Measurements from ENCODE around the gene CAMK2N1.

CAMK2N1 gene

DNA sequence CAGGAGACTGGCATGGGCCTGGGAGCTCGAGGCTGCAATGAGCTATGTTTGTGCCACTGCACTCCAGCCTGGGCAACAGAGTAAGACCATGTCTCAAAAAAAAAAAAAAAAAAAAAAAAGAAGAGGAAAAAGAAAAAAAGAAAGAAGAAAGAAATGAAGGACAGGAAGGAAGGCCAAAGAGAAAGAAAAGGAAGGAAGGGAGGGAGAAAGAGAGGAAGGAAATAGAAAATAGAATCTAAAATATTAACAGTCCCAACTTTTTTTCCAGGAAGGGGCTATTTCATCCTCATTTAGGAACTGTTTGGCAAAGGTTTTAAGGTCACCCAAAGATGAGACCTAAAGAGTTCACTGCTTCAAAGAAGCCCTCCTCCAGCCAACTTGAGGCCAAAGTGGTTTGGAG is 19.5 kb upstream of the CAMK2N1 start:
- TF ChIP-seq GATA2 (IDR thresholded peaks at IDR 0.05; ENCODE audit: low read depth, low read length) = no peak
- no peak for TF ChIP-seq GATA3 (IDR thresholded peaks at IDR 0.05; ENCODE audit: low read depth, low read length)

DNA sequence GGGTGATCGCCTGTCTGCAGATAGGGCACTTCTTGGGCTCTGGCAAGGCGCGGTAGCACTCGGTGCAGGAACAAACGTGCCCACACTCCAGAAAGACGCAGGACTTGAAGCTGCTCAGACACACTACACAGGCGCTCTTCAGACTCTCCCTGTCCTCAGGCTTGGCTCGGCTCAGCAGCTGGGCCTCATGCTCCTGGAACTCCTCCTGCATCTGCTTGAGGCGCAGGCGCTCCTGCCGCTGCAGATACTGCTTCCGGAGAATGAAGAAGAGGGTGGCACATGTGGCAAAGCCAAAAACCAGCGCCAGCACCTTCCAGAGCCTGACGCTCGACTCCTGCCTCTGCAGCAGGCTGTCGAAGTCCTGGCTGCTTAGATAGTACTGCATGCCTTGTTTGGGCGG is 14.7 kb upstream of the CAMK2N1 start:
- no peak for TF ChIP-seq GATA3 (IDR thresholded peaks at IDR 0.05; ENCODE audit: low read depth, low read length)
- TF ChIP-seq GATA2 (IDR thresholded peaks at IDR 0.05; ENCODE audit: low read depth, low read length) = no peak

DNA sequence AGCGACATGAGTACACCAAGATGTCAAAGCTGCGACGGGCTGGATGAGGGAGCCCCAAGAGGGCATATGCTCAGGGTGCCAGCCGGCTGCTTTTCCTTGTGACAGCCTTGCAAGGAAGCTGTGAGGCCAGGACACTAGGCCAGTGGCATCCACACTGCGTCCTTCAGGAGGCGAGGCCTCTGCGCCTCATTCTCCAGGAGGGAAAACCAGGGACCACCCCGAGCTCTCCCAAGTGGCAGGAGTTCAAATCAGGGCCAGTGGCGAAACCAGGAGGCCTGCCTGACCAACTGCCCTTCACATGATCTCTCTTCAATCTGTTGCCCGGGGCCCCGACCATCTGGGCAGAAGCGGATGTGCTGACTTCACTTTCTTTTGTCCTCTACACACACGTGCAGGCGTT is 13.7 kb upstream of the CAMK2N1 start:
- TF ChIP-seq GATA3 (IDR thresholded peaks at IDR 0.05; ENCODE audit: low read depth, low read length) (no peak), GATA2 (IDR thresholded peaks at IDR 0.05; ENCODE audit: low read depth, low read length) (no peak)

DNA sequence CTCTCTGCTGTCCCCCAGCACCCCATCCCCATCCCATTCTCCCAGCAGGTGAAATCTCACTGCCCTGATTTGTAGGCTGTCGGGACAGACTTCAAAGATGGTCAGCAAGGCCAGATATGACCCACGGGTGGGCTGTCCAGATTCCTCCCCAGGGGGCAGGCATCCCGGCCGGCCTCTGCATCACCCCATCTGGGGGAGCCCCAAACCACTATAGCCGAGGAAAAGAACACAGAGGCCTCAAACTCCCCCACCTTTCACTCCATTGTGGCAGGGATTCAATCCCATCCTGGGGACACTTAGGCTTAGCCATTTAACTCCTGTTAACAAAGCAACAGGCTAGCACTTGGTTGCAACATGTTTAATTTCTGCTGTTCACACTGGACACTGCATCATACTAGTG is 13.1 kb upstream of the CAMK2N1 start:
- TF ChIP-seq GATA3 (IDR thresholded peaks at IDR 0.05; ENCODE audit: low read depth, low read length) = no peak
- TF ChIP-seq GATA2 (IDR thresholded peaks at IDR 0.05; ENCODE audit: low read depth, low read length) = no peak

DNA sequence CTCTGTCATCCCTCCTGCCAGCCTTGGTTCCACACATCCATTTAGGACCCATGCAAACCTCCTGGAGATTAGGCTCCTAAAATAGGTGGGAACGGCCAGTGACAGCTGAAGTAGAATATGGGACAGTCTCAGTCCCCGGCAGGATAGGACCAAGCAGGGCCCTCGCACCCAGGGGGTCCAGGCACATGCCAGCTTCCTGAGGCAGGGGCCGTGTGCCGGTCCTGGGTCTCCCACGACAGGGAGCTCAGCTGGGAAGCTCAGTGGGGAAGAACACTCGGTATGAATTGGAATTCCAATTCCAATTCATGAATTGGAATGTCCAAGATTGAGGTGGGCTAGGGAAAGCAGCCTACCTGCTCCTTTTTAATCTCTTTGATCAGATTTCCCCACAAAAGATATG is 12.1 kb upstream of the CAMK2N1 start:
- no peak for TF ChIP-seq GATA2 (IDR thresholded peaks at IDR 0.05; ENCODE audit: low read depth, low read length)
- TF ChIP-seq GATA3 (IDR thresholded peaks at IDR 0.05; ENCODE audit: low read depth, low read length) = no peak

DNA sequence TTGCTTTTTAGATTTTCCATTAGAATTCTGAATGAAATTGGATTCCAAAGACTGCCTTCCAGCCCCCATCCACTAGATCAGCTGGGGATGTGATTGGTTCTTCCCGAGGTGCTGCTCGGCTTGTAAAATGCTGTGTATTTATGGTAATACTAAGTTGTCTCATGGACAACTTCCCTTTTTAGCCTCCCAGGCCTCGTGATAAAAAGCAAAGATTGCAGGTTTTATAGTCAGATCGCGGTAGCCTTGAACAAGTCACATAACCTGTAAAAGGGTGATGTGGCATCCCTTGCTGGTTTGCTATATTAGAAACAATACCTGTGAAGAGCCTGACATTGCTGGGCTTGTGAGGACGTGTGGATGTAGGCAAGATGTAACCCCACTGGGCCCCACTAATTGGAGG is 11.5 kb upstream of the CAMK2N1 start:
- TF ChIP-seq GATA3 (IDR thresholded peaks at IDR 0.05; ENCODE audit: low read depth, low read length) (no peak), GATA2 (IDR thresholded peaks at IDR 0.05; ENCODE audit: low read depth, low read length) (no peak)

DNA sequence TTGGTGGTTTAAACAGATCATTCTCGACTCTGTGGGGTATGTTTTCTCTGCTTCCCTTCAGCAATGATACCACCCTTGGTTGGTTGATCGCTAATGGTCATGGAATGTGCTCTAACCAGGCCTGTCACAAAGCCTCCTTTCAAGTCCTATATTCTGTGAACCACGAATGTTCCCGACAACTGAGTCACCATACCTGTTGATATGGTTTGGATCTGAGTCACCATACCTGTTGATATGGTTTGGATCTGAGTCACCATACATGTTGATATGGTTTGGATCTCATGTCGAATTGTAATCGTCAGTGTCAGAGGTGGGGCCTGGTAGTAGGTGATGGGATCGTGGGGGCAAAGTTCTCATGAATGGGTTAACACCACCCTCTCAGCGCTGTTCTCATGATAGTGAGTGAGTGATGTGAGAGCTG is 10.2 kb upstream of the CAMK2N1 start:
- TF ChIP-seq GATA2 (IDR thresholded peaks at IDR 0.05; ENCODE audit: low read depth, low read length) (no peak), GATA3 (IDR thresholded peaks at IDR 0.05; ENCODE audit: low read depth, low read length) (no peak)

DNA sequence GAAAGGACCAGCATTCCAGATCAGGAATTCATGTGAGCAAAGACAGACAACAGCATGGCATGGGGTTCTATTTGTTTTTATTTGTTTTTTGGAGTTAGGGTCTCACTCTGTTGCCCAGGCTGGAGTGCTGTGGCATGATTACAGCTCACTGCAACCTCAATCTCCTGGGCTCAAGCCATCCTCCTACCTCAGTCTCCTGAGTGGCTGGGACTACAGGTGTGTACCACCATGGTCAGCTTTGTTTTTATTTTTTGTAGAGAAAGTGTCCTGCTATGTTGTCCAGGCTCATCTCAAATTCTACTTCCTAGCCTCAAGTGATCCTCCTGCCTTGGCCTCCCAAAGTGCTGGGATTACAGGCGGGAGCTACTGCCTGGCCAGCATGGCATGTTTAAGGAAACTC is 9.7 kb upstream of the CAMK2N1 start:
- no peak for TF ChIP-seq GATA3 (IDR thresholded peaks at IDR 0.05; ENCODE audit: low read depth, low read length)
- TF ChIP-seq GATA2 (IDR thresholded peaks at IDR 0.05; ENCODE audit: low read depth, low read length) = no peak

DNA sequence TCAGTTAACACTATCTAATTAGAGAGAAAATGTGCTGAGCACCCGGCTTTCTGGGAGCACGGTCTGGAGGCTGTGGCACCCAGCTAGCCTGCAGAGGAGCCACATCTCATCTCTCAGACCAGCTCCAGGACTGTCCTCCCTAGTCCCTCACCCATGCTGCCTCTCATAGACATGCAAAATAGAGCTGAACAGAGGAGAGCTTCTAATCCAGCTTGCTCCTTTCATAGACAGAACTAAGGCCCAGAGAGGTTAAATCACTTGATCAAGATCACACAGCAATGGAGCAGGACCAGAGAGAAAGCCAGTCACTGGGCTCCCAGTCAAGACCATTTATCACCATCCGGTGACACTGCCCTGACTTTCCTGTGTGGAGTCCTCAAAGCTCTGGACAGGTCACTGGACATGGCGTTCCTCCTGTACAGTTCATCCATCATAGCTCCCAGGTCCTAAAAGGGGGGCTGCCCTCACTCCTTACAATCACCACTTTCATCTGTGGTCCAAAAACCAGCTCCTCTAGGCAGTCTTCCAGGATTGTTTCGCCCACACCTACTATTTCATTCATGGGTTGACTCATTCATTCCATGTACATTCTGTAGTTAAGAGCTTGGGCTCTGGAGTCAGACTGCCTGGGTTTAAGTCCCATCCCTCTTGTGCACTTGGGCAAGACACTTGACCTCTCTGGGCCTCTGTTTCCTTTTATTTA is 8.8 kb upstream of the CAMK2N1 start:
- TF ChIP-seq GATA2 (IDR thresholded peaks at IDR 0.05; ENCODE audit: low read depth, low read length) (no peak), GATA3 (IDR thresholded peaks at IDR 0.05; ENCODE audit: low read depth, low read length) (no peak)

DNA sequence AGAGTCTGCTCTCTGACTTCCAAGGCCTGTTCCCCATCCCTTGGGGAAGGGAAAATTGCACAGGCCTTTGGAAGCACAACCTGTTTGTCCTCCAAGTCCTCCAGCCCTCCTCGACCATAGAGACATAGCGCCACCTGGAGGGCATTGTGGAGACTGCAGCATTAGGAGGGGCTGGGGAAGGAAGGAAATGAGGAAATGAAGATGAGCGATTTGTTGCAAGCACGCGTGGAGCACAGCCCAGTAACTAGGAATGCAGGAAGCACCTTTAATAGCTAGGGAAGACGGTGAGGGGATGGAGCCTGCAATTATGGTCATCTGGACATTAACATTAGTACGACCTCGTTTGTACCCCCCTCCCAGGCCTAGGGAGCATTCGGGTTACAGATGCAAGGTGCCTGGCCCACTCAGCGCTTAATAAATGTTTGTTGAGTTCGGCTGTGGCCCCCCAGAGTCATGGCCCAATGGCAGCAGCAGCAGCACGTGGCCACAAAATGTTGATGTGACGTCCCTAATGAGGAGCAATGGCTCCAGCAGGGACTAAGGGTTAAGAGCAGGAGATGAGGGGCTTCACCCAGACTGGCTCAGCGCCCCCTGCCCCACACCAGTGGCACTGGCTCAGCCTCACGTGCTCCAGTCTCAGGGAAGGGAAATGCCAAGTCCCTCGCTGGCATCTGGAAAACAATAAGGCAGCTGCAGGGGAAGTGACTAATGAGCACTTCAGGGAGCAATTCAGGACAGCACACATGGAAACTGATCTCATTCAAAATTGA is 8.0 kb upstream of the CAMK2N1 start:
- TF ChIP-seq GATA2 (IDR thresholded peaks at IDR 0.05; ENCODE audit: low read depth, low read length) (no peak), GATA3 (IDR thresholded peaks at IDR 0.05; ENCODE audit: low read depth, low read length) (no peak)

DNA sequence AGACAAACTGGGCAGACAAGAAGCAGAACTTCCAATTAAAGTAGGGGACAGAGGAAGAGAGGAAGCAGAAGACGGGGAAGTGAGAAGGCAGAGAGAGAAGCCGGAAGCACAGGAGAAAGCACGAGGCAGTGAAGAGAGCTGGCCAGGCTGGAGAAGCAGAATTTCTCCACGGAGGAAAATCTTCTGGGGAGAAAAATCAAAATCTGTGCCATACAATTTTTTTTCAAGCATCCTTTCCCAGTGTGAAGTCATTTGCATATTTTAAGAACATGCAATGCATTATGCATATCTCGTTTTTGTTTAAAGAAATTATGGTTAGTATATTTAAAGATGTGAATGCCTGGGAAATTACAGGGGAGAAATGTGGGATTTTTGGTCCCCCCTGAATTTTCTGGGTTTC is 7.3 kb upstream of the CAMK2N1 start:
- no peak for TF ChIP-seq GATA2 (IDR thresholded peaks at IDR 0.05; ENCODE audit: low read depth, low read length)
- TF ChIP-seq GATA3 (IDR thresholded peaks at IDR 0.05; ENCODE audit: low read depth, low read length) = no peak

DNA sequence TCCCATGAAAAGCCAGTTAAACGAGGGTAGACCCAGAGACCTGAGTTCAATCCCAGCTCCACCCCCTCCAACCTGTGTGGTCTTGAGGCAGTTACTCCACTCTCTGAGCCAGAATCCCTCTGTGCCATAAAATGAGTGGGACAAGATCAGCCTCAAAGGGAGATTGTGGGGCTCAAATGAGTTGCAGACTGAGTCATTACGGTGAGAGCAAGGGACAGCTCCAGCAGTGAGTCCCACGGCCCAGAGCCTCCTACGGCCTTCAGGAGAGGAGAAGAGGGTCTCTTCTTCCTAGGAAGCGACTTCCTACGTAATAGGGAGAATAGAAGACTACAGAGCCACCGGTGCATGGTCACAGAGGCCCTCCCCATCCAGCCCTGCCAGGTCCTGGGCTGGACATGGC is 6.7 kb upstream of the CAMK2N1 start:
- no peak for TF ChIP-seq GATA3 (IDR thresholded peaks at IDR 0.05; ENCODE audit: low read depth, low read length)
- no peak for TF ChIP-seq GATA2 (IDR thresholded peaks at IDR 0.05; ENCODE audit: low read depth, low read length)

DNA sequence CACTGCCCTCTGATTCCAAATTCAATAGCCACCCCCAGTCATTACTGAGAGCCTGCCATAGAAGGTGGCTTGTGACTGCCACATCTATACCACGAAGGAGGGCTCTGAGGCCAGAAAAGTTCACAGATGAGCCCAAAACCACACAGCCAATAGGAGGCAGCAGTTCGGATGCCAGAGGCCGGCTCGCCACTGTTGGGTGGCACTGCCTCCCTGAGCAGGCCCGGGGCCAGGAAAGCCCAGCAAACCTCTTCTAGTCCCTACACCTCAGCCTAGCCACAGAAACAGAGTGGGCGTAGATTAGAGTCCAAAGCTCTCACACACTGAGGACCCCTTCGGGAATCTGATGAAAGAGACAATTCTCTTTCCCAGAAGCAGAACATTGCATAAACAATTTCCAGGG is 5.9 kb upstream of the CAMK2N1 start:
- TF ChIP-seq GATA3 (IDR thresholded peaks at IDR 0.05; ENCODE audit: low read depth, low read length) = no peak
- no peak for TF ChIP-seq GATA2 (IDR thresholded peaks at IDR 0.05; ENCODE audit: low read depth, low read length)

DNA sequence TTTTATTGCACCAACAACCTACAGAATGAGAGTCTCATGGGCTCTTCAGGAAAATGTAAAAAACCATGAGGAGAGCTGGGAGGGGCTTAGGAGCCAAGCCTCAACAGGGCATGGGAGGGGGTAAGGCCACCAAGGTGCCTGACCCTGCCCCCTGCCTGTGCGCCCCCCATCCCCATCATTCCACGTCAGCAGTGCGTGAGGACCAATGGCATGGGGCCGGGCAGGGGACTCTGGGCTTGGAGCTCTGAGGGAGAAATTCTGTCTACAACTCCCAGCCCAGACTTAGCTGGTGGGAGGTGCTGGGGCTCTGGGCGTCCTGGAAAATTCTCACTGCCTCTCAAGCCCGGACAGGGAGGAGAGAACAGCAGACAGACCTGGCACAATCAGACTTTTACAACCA is 5.2 kb upstream of the CAMK2N1 start:
- no peak for TF ChIP-seq GATA3 (IDR thresholded peaks at IDR 0.05; ENCODE audit: low read depth, low read length)
- TF ChIP-seq GATA2 (IDR thresholded peaks at IDR 0.05; ENCODE audit: low read depth, low read length) = no peak

DNA sequence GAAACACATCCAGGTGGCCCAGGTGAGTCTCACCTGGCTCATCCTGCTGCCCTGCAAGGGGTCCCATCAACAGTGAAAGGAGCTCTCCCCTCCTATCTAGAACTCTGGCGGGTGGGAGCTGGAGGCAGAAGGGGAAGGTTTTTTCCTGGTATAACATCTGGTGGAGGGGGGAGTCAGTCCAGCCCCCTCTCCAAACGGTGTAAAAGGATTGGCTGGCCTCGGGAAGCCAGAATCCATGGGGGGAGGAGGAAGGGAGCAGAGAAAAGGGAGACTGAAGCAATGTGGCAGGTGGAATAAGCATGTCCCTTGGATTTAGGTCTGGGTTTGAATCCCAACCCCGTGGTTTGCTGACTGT is 1.2 kb upstream of the CAMK2N1 start:
- TF ChIP-seq GATA2 (IDR thresholded peaks at IDR 0.05; ENCODE audit: low read depth, low read length) (no peak), GATA3 (IDR thresholded peaks at IDR 0.05; ENCODE audit: low read depth, low read length) (no peak)
